Mesangial cell (primary cell): ENCODE data around the gene CXXC4. TPM values are rescaled to one million over a fixed set of nuclear protein-coding genes. Genes with fewer than 3 reads are reported as not detected.

Experiments
- total RNA-seq: library from RNA; depleted of rRNA; stranded (reverse); fragments of >200 nt; gene quantifications from 2 replicates; pipeline ENCODE4 v1.2.3, GENCODE V29; 2015

CXXC4 gene
- 0.16 and 0.76 TPM in 2 replicates for total RNA-seq

GRCh38 chr4:104494822-104495559 lies at the start of gene CXXC4:
TSS of gene CXXC4 (minus strand) at chr4:104494894. CDS start at chr4:104491802, 3,092 bp downstream.

